HepG2 (cell line): ENCODE data around the gene ENO2. TPM values are rescaled to one million over a fixed set of nuclear protein-coding genes. Genes with fewer than 3 reads are reported as not detected.

Experiments used
- ATAC-seq: fragments of 200-7000 bp; cut with Tn5 transposase; 3 replicates; pipeline ENCODE4 v1.9.1; 2020; ENCODE audit warnings: mild to moderate bottlenecking, moderate library complexity
- BruUV-seq: library from RNA; stranded (reverse); fragments of 400-500 nt; replicated peaks from 2 replicates; lab custom pipeline; 2021; lab: Mats Ljungman, UMichigan
- CTCF ChIA-PET: fragments of 300-600 bp; formaldehyde crosslinking; extraction: SDS; loops from one replicate; lab custom pipeline; 2021; ENCODE audit warnings: low total read pairs, inconsistent platforms, low intra/inter-chr PET ratio; lab: Yijun Ruan, JAX
- POLR2A ChIA-PET: fragments of 350-600 bp; sonication (Branson Sonifier 250); formaldehyde crosslinking; loops from one replicate; lab custom pipeline; 2020; ENCODE audit warnings: antibody characterized with exemption, inconsistent platforms; lab: Yijun Ruan, JAX
- DNase-seq: peaks from one replicate; pipeline ENCODE4 v3.0.0-alpha.2; 2015; ENCODE audit warnings: low spot score
- FAIRE-seq: peaks from 3 replicates; lab custom pipeline; 2011; peaks lifted over from hg19 to GRCh38; lab: Jason Lieb, UNC
- H2AFZ ChIP-seq: one replicate; pipeline ENCODE4 v1.6.1; 2011; ENCODE audit warnings: low read length, inconsistent platforms
- H3K27ac ChIP-seq: fragments of 300-600 bp; 3 replicates; pipeline ENCODE4 v1.8.0; 2011; ENCODE audit warnings: mixed run types, mild to moderate bottlenecking, mixed read lengths, low read length, inconsistent platforms; ENCODE audit not compliant: insufficient read depth; ENCODE audit errors: extremely low read length
- H3K27me3 ChIP-seq, 2 experiments: fragments of 200-600 bp in 1 of 2; 2 replicates in 1 of 2; 3 replicates in 1 of 2; pipeline versions ENCODE4 v1.6.0 to v1.8.0; 2011; ENCODE audit warnings: low read length in 2 of 2, mild to moderate bottlenecking in 2 of 2, moderate library complexity in 2 of 2, inconsistent platforms in 1 of 2; ENCODE audit not compliant: insufficient read depth in 2 of 2, control insufficient read depth in 1 of 2
- H3K36me3 ChIP-seq, 2 experiments: fragments of 200-600 bp in 1 of 2; replicated peaks in 1 of 2; 2 replicates in 1 of 2; 3 replicates in 1 of 2; pipeline versions ENCODE4 v1.5.1 to v1.8.0; 2011; ENCODE audit warnings: low read length in 2 of 2, inconsistent platforms in 1 of 2; ENCODE audit not compliant: insufficient read depth in 2 of 2, control insufficient read depth in 1 of 2
- H3K4me1 ChIP-seq: 2 replicates; pipeline ENCODE4 v1.5.1; 2012; ENCODE audit warnings: low read length, inconsistent platforms; ENCODE audit not compliant: insufficient read depth
- H3K4me2 ChIP-seq: 2 replicates; pipeline ENCODE4 v1.6.0; 2011; ENCODE audit warnings: low read depth, low read length, inconsistent platforms
- H3K4me3 ChIP-seq, 3 experiments: fragments of 200-600 bp in 1 of 3; sonication (generic), shearing (Covaris generic) in 1 of 3; replicated peaks in 1 of 3; 2 replicates each; pipeline ENCODE4 v1.5.1; 2011 to 2016; ENCODE audit warnings: low read length in 3 of 3, inconsistent platforms in 2 of 3, low read depth in 2 of 3, mild to moderate bottlenecking in 2 of 3, control low read depth in 1 of 3, mixed read lengths in 1 of 3; ENCODE audit not compliant: insufficient read depth in 1 of 3
- H3K79me2 ChIP-seq: one replicate; pipeline ENCODE4 v1.6.1; 2011; ENCODE audit warnings: low read length, inconsistent platforms; ENCODE audit not compliant: insufficient read depth
- H3K9ac ChIP-seq: 2 replicates; pipeline ENCODE4 v1.6.0; 2011; ENCODE audit warnings: mild to moderate bottlenecking, low read depth, low read length, inconsistent platforms; ENCODE audit not compliant: insufficient read depth
- H3K9me3 ChIP-seq: 2 replicates; pipeline ENCODE4 v1.5.1; 2012; ENCODE audit warnings: mild to moderate bottlenecking, low read length
- H4K20me1 ChIP-seq: 2 replicates; pipeline ENCODE4 v1.6.0; 2011; ENCODE audit warnings: inconsistent platforms, mild to moderate bottlenecking, low read length, moderate library complexity; ENCODE audit not compliant: insufficient read depth
- ATF7-NPFF ChIP-seq: sonication (generic); formaldehyde crosslinking; IDR thresholded peaks from 2 replicates; pipeline ENCODE4 v1.8.1; 2023; ENCODE audit warnings: mild to moderate bottlenecking, low read depth, missing genetic modification reagents, moderate library complexity
- CENPT ChIP-seq: sonication (generic); formaldehyde crosslinking; IDR thresholded peaks from 2 replicates; pipeline ENCODE4 v1.8.0; 2022; ENCODE audit warnings: low read depth, mild to moderate bottlenecking, moderate library complexity, missing genetic modification reagents
- GFI1 ChIP-seq: sonication (generic); formaldehyde crosslinking; IDR thresholded peaks from 2 replicates; pipeline ENCODE4 v1.5.0; 2020; ENCODE audit warnings: missing genetic modification reagents, mild to moderate bottlenecking, borderline replicate concordance
- HNRNPL ChIP-seq: fragments of 200-400 bp; formaldehyde crosslinking; IDR thresholded peaks from 2 replicates; pipeline ENCODE4 v1.6.1; 2017; ENCODE audit warnings: mild to moderate bottlenecking, low read depth, low read length
- HOXA7 ChIP-seq: sonication (generic); formaldehyde crosslinking; IDR thresholded peaks from 2 replicates; pipeline ENCODE4 v1.8.1; 2022; ENCODE audit warnings: mild to moderate bottlenecking, missing genetic modification reagents, moderate library complexity
- MIER2 ChIP-seq: IDR thresholded peaks from 2 replicates; pipeline ENCODE4 v1.6.1; 2016; ENCODE audit warnings: missing biosample characterization, missing genetic modification reagents
- MYNN ChIP-seq: sonication (generic); formaldehyde crosslinking; IDR thresholded peaks from 2 replicates; pipeline ENCODE4 v1.4.0; 2020; ENCODE audit warnings: mild to moderate bottlenecking, low read depth, missing genetic modification reagents
- NCOA1 ChIP-seq: sonication (generic); formaldehyde crosslinking; IDR thresholded peaks from 2 replicates; pipeline ENCODE4 v1.9.0; 2021; ENCODE audit warnings: missing genetic modification reagents
- NFIB ChIP-seq: sonication (generic); formaldehyde crosslinking; IDR thresholded peaks from 2 replicates; pipeline ENCODE4 v1.9.0; 2021; ENCODE audit warnings: missing genetic modification reagents, mild to moderate bottlenecking, borderline replicate concordance
- RFX5 ChIP-seq: IDR thresholded peaks from 2 replicates; pipeline ENCODE4 v1.6.1; 2011; ENCODE audit warnings: low read depth, low read length, improper control_type of control experiment
- SALL2 ChIP-seq: sonication (generic); formaldehyde crosslinking; IDR thresholded peaks from 2 replicates; pipeline ENCODE4 v1.8.1; 2023; ENCODE audit warnings: mild to moderate bottlenecking, missing genetic modification reagents, inconsistent platforms
- TCF12 ChIP-seq, 2 experiments: fragments of 450-650 bp in 1 of 2; sonication (generic) in 1 of 2; formaldehyde crosslinking in 1 of 2; IDR thresholded peaks; 2 replicates each; pipeline versions ENCODE4 v1.6.1 to v1.8.0; 2017 to 2022; ENCODE audit warnings: antibody characterized with exemption in 1 of 2, mild to moderate bottlenecking in 1 of 2, missing genetic modification reagents in 1 of 2, moderate library complexity in 1 of 2
- ZFP1 ChIP-seq: IDR thresholded peaks from 2 replicates; pipeline ENCODE4 v1.6.1; 2016
- ZNF260 ChIP-seq: sonication (generic); formaldehyde crosslinking; IDR thresholded peaks from 2 replicates; pipeline ENCODE4 v1.4.0; 2020; ENCODE audit warnings: missing genetic modification reagents, low read depth, mild to moderate bottlenecking, borderline replicate concordance
- ZNF724P ChIP-seq: sonication (generic); formaldehyde crosslinking; IDR thresholded peaks from 2 replicates; pipeline ENCODE4 v1.8.0; 2022; ENCODE audit warnings: missing genetic modification reagents, borderline replicate concordance
- WGBS: methylation state at CpG from one replicate; pipeline ENCODE4 v1.1.6; 2017; ENCODE audit warnings: low lambda C conversion rate; 5-methylcytosine and 5-hydroxymethylcytosine counted together
- in situ Hi-C: cut with HindIII; loops from 2 replicates; pipeline ENCODE4 v1.10.0; 2017; ENCODE audit warnings: low pct_unique_long_range_greater_than_20kb; ENCODE audit not compliant: extremely low pct_ligation_motif_present
- intact Hi-C: fragments of 100-400 bp; cut with micrococcal nuclease; formaldehyde crosslinking; loops from one replicate; pipeline ENCODE4 v1.10.0; 2022; ENCODE audit not compliant: unreplicated experiment
- polyA plus RNA-seq, 8 experiments: library from polyadenylated mRNA; depleted of rRNA in 3 of 8; stranded (reverse) in 7 of 8; unstranded in 1 of 8; fragments of >200 nt; fragmentation: Illumina TruSeq in 4 of 8; extraction: Trizol in 4 of 8; gene quantifications; 2 replicates each; pipeline versions ENCODE4 v1.2.1 to v1.2.3, GENCODE V29; 2011 to 2016; ENCODE audit warnings: low read depth in 4 of 8, missing spikeins in 1 of 8, mixed read lengths in 1 of 8; ENCODE audit not compliant: insufficient read depth in 1 of 8
- total RNA-seq, 5 experiments: library from RNA; depleted of rRNA; stranded (reverse); fragments of >200 nt; fragmentation: Illumina TruSeq; extraction: Trizol; gene quantifications; 2 replicates each; pipeline ENCODE4 v1.2.3, GENCODE V29; 2016; ENCODE audit warnings: low read depth in 1 of 5
- TF ChIP-seq, protein P1 (sequence below): fragments of 450-650 bp; IDR thresholded peaks from 2 replicates; pipeline ENCODE4 v1.6.1; 2017
- TF ChIP-seq, protein P2 (sequence below): sonication (generic); formaldehyde crosslinking; IDR thresholded peaks from 2 replicates; pipeline ENCODE4 v1.8.0; 2022; ENCODE audit warnings: missing genetic modification reagents, mild to moderate bottlenecking, moderate library complexity, borderline replicate concordance
- TF ChIP-seq, protein P3 (sequence below): sonication (generic); formaldehyde crosslinking; IDR thresholded peaks from 2 replicates; pipeline ENCODE4 v1.8.1; 2022; ENCODE audit warnings: mild to moderate bottlenecking, missing genetic modification reagents
- TF ChIP-seq, protein P4 (sequence below): sonication (generic); formaldehyde crosslinking; IDR thresholded peaks from 2 replicates; pipeline ENCODE4 v1.9.0; 2022; ENCODE audit warnings: low read depth, missing genetic modification reagents

The ENO2 gene
- total and polyA plus RNA-seq, 2 of the 13 experiments (the other 11 are each of a cell fraction or from before 2014, with no cell fraction given) = 19.3 to 136 TPM

DNA sequence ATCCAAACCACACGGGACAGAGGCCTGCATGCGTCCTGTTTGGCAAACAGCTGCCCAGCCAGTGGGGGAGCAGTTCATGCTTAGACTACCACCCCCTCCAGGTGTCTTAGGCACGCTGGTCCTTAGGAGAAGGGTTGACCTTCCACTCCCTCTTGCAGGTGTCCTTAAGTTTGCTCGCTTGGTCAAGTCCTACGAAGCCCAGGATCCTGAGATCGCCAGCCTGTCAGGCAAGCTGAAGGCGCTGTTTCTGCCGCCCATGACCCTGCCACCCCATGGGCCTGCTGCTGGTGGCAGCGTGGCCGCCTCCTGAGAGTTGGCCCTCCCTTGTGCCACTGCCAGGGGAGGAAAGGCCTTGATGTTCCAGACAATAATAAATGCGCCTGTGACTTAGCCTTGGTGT, 31.2 kb downstream of the ENO2 start:
- no TSS peak for BruUV-seq
- peak overlapping the region; percentile 92 for H3K4me2 ChIP-seq
- ATAC-seq (no peak), FAIRE-seq (no peak), DNase-seq (no peak)
- ChIA-PET POLR2A (interaction anchor here (0.7 to 5.2 kb wide), 32 partner anchors 8 to 562 kb away, joined by 3 to 180 read pairs (median 8); partner anchors contain the start of genes C1R, C1RL, C1S and CDCA3), CTCF (interaction anchor here (1.1 to 2.1 kb wide), 3 partner anchors 16 to 97 kb away, joined by 5 to 6 read pairs (median 5); no protein-coding TSS in a partner anchor)
- no peaks in the 10 kb centered on the region for H4K20me1 ChIP-seq
- in situ Hi-C loops (loop anchor here (10.0 kb wide), 1 partner anchor 169 kb away; no protein-coding TSS in a partner anchor), intact Hi-C loops (loop anchor here (1.0 kb wide), 1 partner anchor 17 kb away; no protein-coding TSS in a partner anchor)
- no peaks in the 10 kb centered on the region for H3K79me2 ChIP-seq
- no peaks in the 10 kb centered on the region for H3K27me3 ChIP-seq
- peak overlapping the region; percentile 69 for H3K9ac ChIP-seq
- WGBS = 82% methylated on average over 6 of the region's 11 CpGs
- peaks cover 0 to 2% of the 10 kb centered on the region in 2 experiments; a peak in 1 of 5 replicates for H3K36me3 ChIP-seq
- no peak overlapping the region for H2AFZ ChIP-seq
- H3K4me1 ChIP-seq = peaks cover 38% of the 10 kb centered on the region
- peak overlapping the region; percentile 73 for H3K27ac ChIP-seq
- H3K9me3 ChIP-seq = no peaks in the 10 kb centered on the region
- H3K4me3 ChIP-seq = peak overlapping the region; percentile 52 to 89 (median 61)
- TF ChIP-seq NCOA1 (CRISPR knock-in tag) (0 out of 2 replicates have a peak, but pooled peaks have one; percentile 4), CENPT (CRISPR knock-in tag) (no peak), TCF12 (IDR thresholded peaks at IDR 0.05) (no peak), TCF12 (CRISPR knock-in tag; IDR thresholded peaks at IDR 0.05) (peak; percentile 56), GFI1 (CRISPR knock-in tag) (no peak), ZNF724P (no peak), SALL2 (no peak), HOXA7 (no peak), ZNF260 (no peak), RFX5 (no peak), ZFP1 (no peak), ATF7-NPFF (CRISPR knock-in tag) (no peak), NFIB (no peak), MIER2 (CRISPR knock-in tag) (no peak), HNRNPL (0 out of 2 replicates have a peak, but pooled peaks have one; percentile 6), MYNN (no peak)
- TF ChIP-seq, protein P1, sequence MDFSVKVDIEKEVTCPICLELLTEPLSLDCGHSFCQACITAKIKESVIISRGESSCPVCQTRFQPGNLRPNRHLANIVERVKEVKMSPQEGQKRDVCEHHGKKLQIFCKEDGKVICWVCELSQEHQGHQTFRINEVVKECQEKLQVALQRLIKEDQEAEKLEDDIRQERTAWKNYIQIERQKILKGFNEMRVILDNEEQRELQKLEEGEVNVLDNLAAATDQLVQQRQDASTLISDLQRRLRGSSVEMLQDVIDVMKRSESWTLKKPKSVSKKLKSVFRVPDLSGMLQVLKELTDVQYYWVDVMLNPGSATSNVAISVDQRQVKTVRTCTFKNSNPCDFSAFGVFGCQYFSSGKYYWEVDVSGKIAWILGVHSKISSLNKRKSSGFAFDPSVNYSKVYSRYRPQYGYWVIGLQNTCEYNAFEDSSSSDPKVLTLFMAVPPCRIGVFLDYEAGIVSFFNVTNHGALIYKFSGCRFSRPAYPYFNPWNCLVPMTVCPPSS = no peak
- TF ChIP-seq, protein P2, sequence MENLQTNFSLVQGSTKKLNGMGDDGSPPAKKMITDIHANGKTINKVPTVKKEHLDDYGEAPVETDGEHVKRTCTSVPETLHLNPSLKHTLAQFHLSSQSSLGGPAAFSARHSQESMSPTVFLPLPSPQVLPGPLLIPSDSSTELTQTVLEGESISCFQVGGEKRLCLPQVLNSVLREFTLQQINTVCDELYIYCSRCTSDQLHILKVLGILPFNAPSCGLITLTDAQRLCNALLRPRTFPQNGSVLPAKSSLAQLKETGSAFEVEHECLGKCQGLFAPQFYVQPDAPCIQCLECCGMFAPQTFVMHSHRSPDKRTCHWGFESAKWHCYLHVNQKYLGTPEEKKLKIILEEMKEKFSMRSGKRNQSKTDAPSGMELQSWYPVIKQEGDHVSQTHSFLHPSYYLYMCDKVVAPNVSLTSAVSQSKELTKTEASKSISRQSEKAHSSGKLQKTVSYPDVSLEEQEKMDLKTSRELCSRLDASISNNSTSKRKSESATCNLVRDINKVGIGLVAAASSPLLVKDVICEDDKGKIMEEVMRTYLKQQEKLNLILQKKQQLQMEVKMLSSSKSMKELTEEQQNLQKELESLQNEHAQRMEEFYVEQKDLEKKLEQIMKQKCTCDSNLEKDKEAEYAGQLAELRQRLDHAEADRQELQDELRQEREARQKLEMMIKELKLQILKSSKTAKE (CRISPR knock-in tag) = no peak
- TF ChIP-seq, protein P3, sequence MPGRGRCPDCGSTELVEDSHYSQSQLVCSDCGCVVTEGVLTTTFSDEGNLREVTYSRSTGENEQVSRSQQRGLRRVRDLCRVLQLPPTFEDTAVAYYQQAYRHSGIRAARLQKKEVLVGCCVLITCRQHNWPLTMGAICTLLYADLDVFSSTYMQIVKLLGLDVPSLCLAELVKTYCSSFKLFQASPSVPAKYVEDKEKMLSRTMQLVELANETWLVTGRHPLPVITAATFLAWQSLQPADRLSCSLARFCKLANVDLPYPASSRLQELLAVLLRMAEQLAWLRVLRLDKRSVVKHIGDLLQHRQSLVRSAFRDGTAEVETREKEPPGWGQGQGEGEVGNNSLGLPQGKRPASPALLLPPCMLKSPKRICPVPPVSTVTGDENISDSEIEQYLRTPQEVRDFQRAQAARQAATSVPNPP (CRISPR knock-in tag) = no peak
- TF ChIP-seq, protein P4, sequence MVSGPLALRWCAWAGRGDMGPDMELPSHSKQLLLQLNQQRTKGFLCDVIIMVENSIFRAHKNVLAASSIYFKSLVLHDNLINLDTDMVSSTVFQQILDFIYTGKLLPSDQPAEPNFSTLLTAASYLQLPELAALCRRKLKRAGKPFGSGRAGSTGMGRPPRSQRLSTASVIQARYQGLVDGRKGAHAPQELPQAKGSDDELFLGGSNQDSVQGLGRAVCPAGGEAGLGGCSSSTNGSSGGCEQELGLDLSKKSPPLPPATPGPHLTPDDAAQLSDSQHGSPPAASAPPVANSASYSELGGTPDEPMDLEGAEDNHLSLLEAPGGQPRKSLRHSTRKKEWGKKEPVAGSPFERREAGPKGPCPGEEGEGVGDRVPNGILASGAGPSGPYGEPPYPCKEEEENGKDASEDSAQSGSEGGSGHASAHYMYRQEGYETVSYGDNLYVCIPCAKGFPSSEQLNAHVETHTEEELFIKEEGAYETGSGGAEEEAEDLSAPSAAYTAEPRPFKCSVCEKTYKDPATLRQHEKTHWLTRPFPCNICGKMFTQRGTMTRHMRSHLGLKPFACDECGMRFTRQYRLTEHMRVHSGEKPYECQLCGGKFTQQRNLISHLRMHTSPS (CRISPR knock-in tag) = no peak
